Gastroesophageal sphincter (tissue), 3 donors: ENCODE data around the gene TAB3.

ENCODE experiments used
- EP300 ChIP-seq: sonication (generic); formaldehyde crosslinking; IDR thresholded peaks from one replicate; pipeline ENCODE4 v1.6.1; 2017; ENCODE audit warnings: antibody characterized with exemption, mild to moderate bottlenecking
- POLR2A ChIP-seq, 2 donors: fragments of 450-650 bp; IDR thresholded peaks; one replicate each; pipeline ENCODE4 v1.6.1; 2017; ENCODE audit warnings: antibody characterized with exemption in 2 of 2, mild to moderate bottlenecking in 2 of 2, moderate library complexity in 1 of 2
- POLR2AphosphoS5 ChIP-seq: sonication (generic); formaldehyde crosslinking; IDR thresholded peaks from one replicate; pipeline ENCODE4 v1.6.1; 2017; ENCODE audit warnings: antibody characterized with exemption
- TF ChIP-seq, protein P1 (sequence below), 4 experiments: fragments of 200-600 bp in 2 of 4; fragments of 450-650 bp in 2 of 4; sonication (generic) in 1 of 4; IDR thresholded peaks; one replicate each; pipeline ENCODE4 v1.5.1; 2017 to 2019; ENCODE audit warnings: antibody characterized with exemption in 4 of 4, mild to moderate bottlenecking in 2 of 4, moderate library complexity in 2 of 4

DNA sequence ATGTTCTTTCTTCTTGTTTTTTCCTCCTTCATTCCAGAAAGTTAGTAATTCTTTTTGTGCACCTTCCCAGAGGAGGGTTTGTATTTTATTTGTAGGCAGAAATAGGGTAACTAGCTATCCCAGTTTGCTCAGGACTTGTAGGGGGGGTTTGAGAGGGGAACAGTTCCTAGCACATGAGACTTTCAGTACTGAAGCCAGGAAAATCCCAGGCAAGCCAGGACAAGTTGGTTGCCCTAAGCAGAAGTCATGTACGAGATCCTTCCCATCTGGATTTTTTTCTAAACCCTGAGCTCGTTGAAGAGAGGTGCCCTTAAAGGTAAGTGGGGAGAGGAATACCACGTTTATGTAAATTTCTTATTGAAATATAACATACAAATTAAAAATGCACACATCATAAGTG lies 15.6 kb upstream of the TAB3 start:
- TF ChIP-seq, protein P1, sequence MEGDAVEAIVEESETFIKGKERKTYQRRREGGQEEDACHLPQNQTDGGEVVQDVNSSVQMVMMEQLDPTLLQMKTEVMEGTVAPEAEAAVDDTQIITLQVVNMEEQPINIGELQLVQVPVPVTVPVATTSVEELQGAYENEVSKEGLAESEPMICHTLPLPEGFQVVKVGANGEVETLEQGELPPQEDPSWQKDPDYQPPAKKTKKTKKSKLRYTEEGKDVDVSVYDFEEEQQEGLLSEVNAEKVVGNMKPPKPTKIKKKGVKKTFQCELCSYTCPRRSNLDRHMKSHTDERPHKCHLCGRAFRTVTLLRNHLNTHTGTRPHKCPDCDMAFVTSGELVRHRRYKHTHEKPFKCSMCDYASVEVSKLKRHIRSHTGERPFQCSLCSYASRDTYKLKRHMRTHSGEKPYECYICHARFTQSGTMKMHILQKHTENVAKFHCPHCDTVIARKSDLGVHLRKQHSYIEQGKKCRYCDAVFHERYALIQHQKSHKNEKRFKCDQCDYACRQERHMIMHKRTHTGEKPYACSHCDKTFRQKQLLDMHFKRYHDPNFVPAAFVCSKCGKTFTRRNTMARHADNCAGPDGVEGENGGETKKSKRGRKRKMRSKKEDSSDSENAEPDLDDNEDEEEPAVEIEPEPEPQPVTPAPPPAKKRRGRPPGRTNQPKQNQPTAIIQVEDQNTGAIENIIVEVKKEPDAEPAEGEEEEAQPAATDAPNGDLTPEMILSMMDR (IDR thresholded peaks at IDR 0.05), result no peak
- TF ChIP-seq EP300 (no peak), POLR2A (IDR thresholded peaks at IDR 0.05) (no peak), POLR2AphosphoS5 (no peak)
